Tibial nerve (tissue), 4 donors: ENCODE results near the gene FOLR3.

ENCODE experiments used
- EP300 ChIP-seq, 2 donors: sonication (generic); formaldehyde crosslinking; IDR thresholded peaks; one replicate each; pipeline ENCODE4 v1.6.1; 2017; ENCODE audit warnings: antibody characterized with exemption in 2 of 2, mild to moderate bottlenecking in 1 of 2
- POLR2A ChIP-seq, 2 donors: fragments of 450-650 bp; IDR thresholded peaks; one replicate each; pipeline ENCODE4 v1.6.1; 2017; ENCODE audit warnings: antibody characterized with exemption in 2 of 2, mild to moderate bottlenecking in 2 of 2, moderate library complexity in 2 of 2
- TF ChIP-seq, protein P1 (sequence below), 5 experiments: fragments of 200-600 bp in 3 of 5; fragments of 450-650 bp in 2 of 5; sonication (generic) in 3 of 5; IDR thresholded peaks; one replicate each; pipeline ENCODE4 v1.5.1; 2016 to 2019; ENCODE audit warnings: antibody characterized with exemption in 5 of 5, mild to moderate bottlenecking in 3 of 5, moderate library complexity in 2 of 5

DNA sequence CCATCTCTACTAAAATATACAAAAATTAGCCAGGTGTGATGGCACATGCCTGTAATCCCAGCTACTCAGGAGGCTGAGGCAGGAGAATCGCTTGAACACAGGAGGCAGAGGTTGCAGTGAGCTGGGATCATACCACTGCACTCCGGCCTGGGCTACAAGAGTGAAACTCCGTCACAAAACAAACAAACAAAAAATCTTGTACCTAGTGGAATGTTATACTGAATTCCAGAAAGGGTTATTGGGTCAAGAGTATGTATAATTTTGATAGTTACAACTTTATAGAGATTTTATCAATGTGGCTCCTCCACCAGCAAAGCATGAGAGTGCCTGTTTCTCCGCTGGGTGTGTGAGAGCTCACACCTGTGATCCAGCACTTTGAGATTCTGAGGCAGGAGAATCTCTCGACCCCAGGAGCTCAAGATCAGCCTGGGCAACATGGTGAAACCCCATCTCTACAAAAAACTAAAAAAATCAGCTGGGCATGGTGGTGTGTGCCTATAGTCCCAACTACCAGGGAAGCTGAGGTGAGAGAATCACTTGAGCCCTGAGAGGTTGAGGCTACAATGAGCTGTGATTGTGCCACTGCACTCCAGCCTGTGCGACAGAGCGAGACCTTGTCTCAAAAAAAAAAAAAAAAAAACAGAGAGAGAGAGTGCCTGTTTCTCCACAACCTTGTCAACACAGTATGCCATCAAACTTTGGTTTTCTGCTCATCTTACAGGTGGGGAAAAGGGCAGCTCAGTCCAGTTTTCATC is 43.7 kb downstream of the FOLR3 start:
- TF ChIP-seq, protein P1, sequence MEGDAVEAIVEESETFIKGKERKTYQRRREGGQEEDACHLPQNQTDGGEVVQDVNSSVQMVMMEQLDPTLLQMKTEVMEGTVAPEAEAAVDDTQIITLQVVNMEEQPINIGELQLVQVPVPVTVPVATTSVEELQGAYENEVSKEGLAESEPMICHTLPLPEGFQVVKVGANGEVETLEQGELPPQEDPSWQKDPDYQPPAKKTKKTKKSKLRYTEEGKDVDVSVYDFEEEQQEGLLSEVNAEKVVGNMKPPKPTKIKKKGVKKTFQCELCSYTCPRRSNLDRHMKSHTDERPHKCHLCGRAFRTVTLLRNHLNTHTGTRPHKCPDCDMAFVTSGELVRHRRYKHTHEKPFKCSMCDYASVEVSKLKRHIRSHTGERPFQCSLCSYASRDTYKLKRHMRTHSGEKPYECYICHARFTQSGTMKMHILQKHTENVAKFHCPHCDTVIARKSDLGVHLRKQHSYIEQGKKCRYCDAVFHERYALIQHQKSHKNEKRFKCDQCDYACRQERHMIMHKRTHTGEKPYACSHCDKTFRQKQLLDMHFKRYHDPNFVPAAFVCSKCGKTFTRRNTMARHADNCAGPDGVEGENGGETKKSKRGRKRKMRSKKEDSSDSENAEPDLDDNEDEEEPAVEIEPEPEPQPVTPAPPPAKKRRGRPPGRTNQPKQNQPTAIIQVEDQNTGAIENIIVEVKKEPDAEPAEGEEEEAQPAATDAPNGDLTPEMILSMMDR (IDR thresholded peaks at IDR 0.05): no peak
- no peak for TF ChIP-seq POLR2A (IDR thresholded peaks at IDR 0.05)
- TF ChIP-seq EP300 (IDR thresholded peaks at IDR 0.05): no peak
